ENCODE results near the gene LMF1.
"Not testable (repeated sequence)": the region's sequence is repeated elsewhere in the genome, so short reads cannot be mapped to it uniquely, and the experiment has no call there.

The LMF1 gene

GRCh38 chr16:845351-845745 is 125.4 kb downstream of the LMF1 start:
- no peak for TF ChIP-seq ZNF274 (IDR thresholded peaks at IDR 0.05; ENCODE audit: low read depth, low read length)
- H3K4me3 ChIP-seq (ENCODE audit: low read length), result no peak overlapping the region

- no peak for TF ChIP-seq ZNF274 (IDR thresholded peaks at IDR 0.05; ENCODE audit: low read depth, low read length)
- H3K4me3 ChIP-seq (ENCODE audit: low read length), result no peak overlapping the region
Measured at GRCh38 chr16:844638-845350, 126.0 kb downstream of the LMF1 start.

DNA sequence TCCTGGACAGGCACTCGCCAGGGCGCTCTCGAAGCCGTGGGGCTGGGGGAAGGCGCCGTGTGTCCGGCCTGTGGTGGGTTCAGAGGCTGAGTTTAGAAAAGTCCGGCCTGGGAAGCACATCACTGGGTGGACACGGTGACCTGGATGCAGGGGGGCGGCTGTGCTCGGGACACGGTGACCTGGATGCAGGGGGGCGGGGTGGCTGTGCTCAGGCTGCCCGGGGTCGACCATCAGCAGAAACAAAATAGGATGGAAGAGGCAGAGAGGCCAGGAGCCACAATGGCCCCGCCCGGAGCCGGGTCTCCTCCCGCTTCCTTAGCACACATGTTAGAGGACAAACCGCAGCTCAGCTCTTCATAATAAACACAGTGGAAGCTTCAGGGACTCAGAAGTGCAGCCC is 127.0 kb downstream of the LMF1 start:
- no peak overlapping the region for H3K4me3 ChIP-seq (ENCODE audit: low read length)
- TF ChIP-seq ZNF274 (IDR thresholded peaks at IDR 0.05; ENCODE audit: low read depth, low read length), result no peak

GRCh38 chr16:842711-843560 is 127.8 kb downstream of the LMF1 start:
- no peak for TF ChIP-seq ZNF274 (IDR thresholded peaks at IDR 0.05; ENCODE audit: low read depth, low read length)
- no peak overlapping the region for H3K4me3 ChIP-seq (ENCODE audit: low read length)

DNA sequence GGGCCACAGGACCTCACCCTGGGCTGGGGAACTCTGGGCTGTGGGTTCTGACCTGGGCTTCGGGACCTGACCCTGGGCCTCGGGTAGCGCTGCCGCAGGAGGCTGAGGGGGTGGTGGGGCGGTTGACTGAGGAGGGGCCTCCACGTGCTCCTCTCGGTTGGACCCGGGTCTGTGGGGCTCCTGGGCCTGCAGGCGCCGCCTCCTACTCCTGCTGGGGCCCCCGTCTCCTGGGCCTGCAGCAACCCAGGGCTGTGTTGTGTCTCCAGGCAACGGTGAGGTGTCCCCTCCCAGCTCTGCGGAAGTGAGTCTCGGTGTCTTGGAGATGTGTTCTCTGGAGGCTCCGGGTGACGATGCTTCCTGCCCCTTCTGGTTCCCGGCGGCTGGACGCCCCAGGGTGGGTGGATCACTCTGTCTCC is 128.7 kb downstream of the LMF1 start:
- TF ChIP-seq ZNF274 (IDR thresholded peaks at IDR 0.05; ENCODE audit: low read depth, low read length), result no peak

GRCh38 chr16:841455-842060 is 129.2 kb downstream of the LMF1 start:
- no peak overlapping the region for H3K4me3 ChIP-seq (ENCODE audit: low read length)
- TF ChIP-seq ZNF274 (IDR thresholded peaks at IDR 0.05; ENCODE audit: low read depth, low read length), result no peak

More for the DNA sequence above, 128.7 kb downstream of the LMF1 start:
- H3K4me3 ChIP-seq (ENCODE audit: low read length), result no peak overlapping the region

GRCh38 chr16:840561-841454 is 130.0 kb downstream of the LMF1 start:
- no peak overlapping the region for H3K4me3 ChIP-seq (ENCODE audit: low read length)
- no peak for TF ChIP-seq ZNF274 (IDR thresholded peaks at IDR 0.05; ENCODE audit: low read depth, low read length)

DNA sequence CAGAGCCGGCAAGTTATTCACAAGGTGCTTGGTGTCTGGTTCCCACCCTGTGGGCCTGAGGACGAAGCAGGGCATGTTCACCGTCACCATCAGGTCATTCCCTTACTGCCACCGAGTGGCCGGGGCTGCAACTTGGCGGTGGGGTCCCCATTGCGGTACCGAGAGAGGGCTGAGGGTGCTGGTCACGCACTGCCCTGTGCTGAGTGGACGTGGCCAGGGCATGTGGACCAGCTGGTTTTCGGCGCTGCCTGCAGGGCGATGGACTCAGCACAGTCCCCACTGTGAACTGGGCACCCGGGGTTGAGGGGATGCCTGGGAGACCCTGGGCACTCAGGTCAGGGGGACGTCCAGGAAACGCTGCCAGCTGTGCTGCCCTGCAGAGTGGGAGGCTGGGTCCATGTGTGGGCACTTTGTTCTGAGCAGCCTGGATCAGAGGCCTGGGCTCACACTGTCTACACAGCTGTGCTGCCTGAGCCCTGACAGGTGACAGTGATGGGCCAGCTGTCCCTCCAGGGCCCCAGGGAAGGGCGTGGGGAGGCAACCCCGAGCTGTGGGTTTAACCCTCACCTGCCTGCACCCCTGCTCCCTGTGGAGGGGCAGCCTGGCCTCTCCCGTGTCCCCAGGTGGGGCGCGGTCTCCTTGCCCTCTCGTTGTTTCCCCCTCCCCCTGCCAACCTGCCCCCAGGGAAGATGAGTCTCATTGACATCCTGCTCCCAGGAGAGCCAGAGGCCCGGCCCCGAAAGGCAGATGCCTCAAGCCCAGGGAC is 131.0 kb downstream of the LMF1 start:
- H3K4me3 ChIP-seq (ENCODE audit: low read length), result no peak overlapping the region
- no peak for TF ChIP-seq ZNF274 (IDR thresholded peaks at IDR 0.05; ENCODE audit: low read depth, low read length)

DNA sequence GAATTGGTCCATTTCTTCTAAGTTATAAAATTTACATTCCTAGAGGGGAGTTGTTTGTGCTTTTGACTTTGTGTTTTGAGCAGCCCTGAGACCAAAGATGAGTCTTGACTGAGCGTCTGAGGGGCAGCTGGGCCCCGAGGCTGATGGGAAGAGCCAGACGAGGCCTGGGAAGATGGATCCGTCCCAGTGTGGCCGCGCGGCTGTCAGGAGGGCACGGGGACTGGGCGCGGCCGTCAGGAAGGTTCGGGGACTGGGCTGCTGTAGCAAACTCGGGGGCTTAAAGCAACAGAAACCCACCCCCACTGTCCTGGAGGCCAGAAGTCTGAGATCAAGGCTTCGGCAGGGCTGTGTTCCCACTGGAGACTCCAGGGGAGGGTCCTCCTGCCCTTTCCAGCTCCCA is 132.0 kb downstream of the LMF1 start:
- TF ChIP-seq ZNF274 (IDR thresholded peaks at IDR 0.05; ENCODE audit: low read depth, low read length), result no peak
- H3K4me3 ChIP-seq (ENCODE audit: low read length), result no peak overlapping the region

DNA sequence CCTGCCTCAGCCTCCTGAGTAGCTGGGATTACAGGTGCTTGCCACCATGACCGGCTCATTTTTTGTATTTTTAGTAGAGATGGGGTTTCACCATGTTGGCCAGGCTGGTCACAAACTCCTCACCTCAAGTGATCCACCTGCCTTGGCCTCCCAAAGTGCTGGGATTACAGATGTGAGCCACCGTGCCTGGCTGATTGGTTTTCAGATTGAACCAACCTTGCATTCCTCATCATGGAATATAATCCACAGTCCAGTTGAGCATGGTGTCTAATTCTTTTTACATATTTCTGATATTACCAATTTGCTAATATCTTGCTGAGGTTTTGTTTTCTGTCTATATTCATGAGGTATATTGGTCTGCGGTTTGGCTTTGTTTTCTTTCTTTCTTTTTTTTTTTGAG is 134.0 kb downstream of the LMF1 start:
- H3K4me3 ChIP-seq (ENCODE audit: low read length), result not testable (repeated sequence)

DNA sequence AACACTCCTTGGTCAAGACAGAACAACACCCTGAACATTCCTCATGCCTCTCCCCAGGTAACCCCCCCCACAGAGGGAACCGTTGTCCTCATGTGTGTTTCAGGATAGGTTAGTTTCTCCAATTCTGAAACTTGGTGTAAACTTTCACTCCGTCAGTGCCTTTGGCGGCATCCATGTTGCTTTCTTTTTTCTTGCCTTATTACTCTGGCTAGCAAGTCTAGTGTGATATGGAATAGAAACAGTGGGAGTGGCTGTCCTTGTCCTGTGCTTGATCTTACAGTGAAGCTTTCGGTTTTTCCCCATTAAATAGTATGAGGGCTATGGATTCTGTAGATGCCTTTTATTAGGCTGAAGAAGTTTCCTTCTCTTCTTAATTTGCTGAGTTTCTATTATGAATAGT is 134.6 kb downstream of the LMF1 start:
- TF ChIP-seq ZNF274 (IDR thresholded peaks at IDR 0.05; ENCODE audit: low read depth, low read length), result no peak

GRCh38 chr16:835373-835772 is 135.4 kb downstream of the LMF1 start:
- no peak overlapping the region for H3K4me3 ChIP-seq (ENCODE audit: low read length)
- no peak for TF ChIP-seq ZNF274 (IDR thresholded peaks at IDR 0.05; ENCODE audit: low read depth, low read length)

More for the DNA sequence above, 134.6 kb downstream of the LMF1 start:
- no peak overlapping the region for H3K4me3 ChIP-seq (ENCODE audit: low read length)

DNA sequence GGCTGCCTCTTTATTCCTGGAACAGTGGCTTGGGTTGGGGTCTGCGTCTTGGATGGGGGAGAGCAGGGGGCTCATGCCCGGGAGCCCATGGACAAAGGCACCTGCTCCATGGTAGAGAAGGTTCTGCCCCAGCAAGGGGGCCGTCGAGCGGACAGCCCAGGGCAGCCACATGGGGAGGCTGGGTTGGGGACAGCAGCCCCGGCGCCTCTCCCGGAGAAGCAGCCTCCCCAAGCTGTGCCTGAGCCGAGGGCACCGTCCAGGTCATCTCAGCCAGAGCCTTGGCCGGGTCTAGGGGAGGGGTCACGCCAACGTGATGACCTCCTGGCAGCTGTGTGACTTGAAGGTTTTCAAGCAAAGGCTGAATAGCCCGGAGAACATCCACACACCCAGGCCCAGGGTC is 137.4 kb downstream of the LMF1 start:
- no peak for TF ChIP-seq ZNF274 (IDR thresholded peaks at IDR 0.05; ENCODE audit: low read depth, low read length)
- H3K4me3 ChIP-seq (ENCODE audit: low read length), result no peak overlapping the region

All from GM08714 (cell line).